NCI-H2227 treated with DMSO at 0.1 percent for 48 hours (cell line): Measurements from ENCODE around the gene PDE6B.
"Not testable (repeated sequence)": the region's sequence is repeated elsewhere in the genome, so short reads cannot be mapped to it uniquely, and the experiment has no call there.

Source experiments
- DNase-seq: peaks from one replicate; lab custom pipeline; 2025; lab: John Stamatoyannopoulos, UW

The PDE6B gene

DNA sequence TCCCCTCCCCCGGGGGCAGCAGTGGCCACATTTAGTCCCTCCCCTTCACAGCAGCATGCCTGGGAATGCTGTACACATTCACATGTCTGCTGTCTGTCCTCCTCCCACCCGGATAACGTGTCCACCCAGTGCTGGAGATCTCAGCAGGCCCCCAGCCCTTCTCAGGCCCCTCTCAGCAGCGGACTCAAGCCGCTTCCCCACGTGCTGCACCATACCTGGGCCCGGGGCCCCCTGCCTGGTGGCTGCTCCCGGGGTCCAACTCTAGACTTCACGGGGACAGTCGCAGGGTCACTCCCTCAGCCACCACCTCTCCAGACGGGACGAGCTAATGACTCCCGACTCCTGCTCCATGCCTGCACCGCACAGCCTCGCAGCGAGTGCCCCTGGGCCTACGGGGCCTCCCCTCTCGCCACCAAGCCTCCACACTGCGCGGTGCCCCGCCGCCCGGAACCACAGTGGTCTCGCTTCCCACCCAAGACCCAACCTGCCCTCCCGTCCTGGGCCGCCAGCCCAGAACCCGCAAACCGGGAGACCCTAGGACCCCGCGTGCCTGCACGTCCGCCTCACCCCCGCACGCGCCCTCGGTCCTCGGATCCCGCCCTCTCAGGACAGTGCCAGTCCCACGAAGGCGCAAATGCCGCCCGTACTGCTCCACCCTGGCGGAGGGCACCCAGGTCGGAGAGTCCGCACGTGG is 79.0 kb downstream of the PDE6B start:
- DNase-seq, result no peak

DNA sequence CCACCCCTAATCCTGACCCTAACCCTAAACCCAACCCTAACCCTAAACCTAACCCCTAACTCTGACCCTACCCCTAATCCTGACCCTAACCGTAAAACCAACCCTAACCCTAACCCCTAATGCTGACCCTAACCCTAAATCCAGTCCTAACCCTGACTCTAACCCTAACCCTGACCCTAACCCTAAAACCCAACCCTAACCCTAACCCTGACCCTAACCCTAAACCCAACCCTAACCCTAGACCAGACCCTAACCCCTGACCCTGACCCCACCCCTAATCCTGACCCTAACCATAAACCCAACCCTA is 79.6 kb downstream of the PDE6B start:
- no peak for DNase-seq

DNA sequence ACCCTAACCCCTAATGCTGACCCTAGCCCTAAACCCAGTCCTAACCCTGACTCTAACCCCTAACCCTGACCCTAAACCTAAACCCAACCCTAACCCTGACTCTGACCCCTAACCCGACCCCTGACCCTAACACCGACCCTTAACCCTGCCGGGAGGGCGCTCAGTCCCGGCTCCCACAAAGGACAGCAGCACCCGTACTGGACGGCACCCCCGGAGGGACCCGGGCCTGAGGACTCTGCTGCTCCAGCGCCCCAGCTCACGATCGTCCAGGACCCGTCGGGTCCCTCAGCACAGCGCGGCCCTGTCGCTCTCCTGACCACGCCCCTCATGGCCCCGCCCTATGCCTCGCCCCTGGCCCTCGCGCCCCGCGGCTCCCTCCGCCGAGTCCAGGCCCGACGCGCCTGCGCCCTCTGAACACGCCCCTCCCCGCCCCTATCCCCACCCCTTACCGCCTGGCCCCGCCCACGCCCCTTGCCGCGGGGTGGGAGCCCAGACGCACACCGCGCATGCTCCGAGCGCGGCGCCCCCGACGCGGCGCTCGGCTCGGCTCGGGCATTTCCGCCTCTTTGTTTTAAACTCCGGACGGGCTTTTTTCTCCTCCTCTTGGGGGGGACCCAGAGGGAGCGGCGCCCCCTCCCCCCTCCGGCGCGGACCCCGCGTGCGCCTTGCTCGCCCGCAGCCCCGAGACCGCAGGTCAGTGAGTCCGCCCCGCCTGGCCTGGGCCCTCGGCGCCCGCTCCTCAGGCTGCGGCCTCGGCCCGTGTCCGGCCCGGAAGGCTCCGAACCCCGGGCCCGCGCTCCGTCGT is 80.1 kb downstream of the PDE6B start, which contains the start of gene PCGF3:
PCGF3 (plus strand) TSS at position 555 of the 805 bp plus-strand sequence. CDS start 27,849 bp downstream, outside the sequence.
- peak; percentile 84 for DNase-seq

DNA sequence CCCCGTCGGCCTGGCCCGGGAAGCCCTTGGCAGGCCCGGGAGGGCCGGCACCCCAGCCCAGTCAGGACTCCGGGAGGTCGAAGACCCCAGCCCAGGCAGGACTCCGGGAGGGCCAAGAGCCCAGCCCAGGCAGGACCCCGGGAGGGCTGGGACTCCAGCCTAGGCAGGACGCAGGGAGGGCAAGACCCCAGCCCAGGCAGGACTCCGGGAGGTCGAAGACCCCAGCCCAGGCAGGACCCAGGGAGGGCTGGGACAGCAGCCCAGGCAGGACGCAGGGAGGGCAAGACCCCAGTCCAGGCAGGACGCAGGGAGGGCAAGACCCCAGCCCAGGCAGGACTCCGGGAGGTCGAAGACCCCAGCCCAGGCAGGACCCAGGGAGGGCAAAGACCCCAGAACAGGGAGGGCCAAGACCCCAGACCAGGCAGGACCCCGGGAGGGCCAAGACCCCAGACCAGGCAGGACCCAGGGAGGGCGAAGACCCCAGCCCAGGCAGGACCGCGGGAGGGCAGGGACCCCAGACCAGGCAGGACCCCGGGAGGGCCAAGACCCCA is 80.8 kb downstream of the PDE6B start:
- not testable (repeated sequence) for DNase-seq

DNA sequence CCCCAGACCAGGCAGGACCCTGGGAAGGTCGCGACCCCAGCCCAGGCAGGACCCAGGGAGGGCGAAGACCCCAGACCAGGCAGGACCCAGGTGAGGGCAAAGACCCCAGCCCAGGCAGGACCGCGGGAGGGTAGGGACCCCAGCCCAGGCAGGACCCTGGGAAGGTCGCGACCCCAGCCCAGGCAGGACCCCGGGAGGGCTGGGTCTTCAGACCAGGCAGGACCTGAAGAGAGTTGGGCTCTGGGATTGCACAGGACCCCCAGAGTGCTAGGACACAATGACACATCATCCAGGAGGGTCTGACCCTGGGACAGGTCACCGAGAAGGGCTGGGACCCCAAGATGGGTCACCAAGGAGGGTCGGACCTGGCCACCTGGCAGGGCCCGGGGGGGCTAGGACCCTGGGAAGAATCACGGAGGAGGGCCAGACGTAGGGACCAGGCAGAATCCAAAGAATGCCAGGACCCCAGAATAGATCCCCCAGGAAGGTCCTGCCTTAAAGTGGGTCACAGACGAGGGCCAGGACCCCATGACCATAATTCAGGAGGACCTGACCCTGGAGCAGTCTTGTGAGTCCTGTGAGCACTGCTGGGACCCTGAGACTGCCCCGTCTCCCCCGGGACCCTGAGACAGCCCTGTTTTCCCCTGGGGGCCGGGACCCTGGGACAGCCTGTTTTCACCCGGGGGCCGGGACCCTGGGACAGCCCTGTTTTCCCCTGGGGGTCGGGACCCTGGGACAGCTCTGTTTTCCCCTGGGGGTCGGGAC is 81.6 kb downstream of the PDE6B start:
- DNase-seq, result no peak

DNA sequence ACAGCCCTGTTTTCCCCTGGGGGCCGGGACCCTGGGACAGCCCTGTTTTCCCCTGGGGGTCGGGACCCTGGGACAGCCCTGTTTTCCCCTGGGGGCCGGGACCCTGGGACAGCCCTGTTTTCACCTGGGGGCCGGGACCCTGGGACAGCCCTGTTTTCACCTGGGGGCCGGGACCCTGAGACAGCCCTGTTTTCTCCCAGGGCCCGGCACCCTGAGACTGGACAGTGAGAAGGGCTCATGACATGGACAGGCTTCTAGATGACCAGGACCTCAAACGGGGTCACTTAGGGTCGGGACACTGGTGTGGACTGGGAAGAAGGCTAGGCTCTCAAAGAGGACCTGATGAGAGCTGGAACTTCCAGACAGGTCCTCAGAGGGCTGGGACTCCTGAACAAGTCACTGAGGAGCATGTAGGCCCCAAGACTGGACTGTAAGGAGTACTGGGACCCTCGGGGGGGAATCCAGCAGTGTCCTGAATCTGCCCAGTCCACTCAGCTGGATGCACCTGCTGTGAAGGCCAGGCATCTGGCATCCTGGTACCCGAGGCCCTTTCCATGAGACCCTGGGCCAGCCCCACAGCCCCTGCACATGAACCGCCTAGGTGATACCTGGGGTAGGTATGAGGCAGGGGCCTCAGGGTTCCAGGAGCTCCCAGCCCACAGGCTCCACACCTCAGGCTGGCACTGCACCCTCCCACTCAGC is 82.7 kb downstream of the PDE6B start:
- DNase-seq, result no peak

DNA sequence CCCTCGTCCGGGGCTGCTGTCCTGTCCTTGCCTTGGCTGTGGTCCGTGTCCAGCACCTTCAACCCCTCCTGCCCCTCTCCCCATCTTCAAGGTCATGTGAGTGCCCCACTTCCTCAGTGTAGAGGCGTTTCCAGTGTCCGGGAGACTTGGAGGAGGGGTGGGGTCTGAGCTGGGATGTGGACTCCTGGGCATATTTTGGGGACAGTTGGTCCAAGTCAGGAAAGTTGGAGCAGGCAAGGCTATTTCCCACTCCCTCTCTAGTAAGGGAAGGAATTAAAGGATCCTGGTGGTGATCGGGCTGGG is 83.2 kb downstream of the PDE6B start:
- no peak for DNase-seq

DNA sequence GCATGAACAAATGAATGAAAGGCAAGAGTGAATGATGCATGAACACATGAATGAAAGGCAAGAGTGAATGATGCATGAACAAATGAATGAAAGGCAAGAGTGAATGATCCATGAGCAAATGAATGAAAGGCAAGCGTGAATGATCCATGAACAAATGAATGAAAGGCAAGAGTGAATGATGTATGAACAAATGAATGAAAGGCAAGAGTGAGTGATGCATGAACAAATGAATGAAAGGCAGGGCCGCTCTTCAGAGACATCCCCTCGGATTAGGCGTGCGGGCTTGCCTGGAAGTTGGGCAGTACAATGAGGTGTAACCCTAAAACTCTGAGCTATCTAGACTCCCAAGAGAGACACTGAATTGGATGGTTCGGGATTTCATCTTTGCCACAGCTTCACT is 84.0 kb downstream of the PDE6B start:
- no peak for DNase-seq

DNA sequence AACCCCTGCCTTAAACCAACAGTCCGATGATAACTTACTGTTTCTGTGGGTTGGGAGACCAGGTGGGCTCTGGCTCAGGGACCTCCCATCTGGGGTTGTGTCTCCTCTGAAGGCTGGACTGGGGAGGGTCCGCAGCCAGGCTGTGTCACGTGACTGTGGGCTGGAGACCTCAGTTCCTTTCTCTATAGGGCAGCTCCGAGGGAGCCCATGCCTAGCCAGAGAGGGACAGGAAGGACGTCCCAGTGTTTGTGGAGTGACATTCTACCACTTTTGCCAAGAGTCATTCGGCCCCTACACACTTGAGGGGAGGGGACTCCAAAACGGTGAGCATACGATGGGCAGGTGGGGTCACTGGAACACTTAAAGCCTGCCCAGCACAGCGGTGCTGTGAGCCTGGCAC is 84.7 kb downstream of the PDE6B start:
- no peak for DNase-seq

DNA sequence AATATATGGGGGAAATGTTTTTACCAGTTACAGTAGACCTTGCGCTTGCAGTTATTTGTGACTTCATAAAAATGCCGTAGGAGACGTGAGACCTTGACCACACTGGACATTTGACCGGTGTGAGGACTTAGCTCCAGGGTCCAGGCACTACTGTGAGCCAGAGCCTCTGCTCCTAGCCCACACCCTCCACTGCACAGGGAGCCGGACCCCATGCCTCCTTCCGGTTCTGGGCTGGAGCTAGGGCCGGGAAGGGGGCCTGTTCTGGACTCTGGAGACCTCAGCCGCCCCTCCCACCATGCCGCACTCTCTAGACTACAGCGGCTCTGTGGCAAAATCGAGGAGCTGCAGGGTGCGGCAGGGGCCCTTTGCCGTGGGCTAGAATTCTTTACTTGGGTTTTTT is 85.5 kb downstream of the PDE6B start:
- DNase-seq, result no peak

DNA sequence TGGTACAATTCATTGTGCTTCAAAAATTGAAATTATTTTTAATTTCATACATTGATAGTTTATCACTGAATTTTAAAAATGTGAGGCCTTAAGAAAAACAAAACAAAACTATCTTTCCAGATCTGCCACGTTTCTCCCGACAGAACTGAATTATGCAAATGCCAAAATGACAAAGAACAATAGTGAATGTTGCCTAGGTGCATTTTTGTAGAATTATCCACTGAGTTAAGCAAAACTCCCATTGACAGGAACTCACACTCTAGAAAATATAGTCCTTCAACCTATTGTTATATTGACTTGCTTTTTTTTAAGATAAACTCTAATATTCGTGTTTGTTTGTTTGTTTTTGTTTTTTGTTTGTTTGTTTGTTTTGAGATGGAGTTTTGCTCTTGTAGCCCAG is 86.7 kb downstream of the PDE6B start:
- no peak for DNase-seq

DNA sequence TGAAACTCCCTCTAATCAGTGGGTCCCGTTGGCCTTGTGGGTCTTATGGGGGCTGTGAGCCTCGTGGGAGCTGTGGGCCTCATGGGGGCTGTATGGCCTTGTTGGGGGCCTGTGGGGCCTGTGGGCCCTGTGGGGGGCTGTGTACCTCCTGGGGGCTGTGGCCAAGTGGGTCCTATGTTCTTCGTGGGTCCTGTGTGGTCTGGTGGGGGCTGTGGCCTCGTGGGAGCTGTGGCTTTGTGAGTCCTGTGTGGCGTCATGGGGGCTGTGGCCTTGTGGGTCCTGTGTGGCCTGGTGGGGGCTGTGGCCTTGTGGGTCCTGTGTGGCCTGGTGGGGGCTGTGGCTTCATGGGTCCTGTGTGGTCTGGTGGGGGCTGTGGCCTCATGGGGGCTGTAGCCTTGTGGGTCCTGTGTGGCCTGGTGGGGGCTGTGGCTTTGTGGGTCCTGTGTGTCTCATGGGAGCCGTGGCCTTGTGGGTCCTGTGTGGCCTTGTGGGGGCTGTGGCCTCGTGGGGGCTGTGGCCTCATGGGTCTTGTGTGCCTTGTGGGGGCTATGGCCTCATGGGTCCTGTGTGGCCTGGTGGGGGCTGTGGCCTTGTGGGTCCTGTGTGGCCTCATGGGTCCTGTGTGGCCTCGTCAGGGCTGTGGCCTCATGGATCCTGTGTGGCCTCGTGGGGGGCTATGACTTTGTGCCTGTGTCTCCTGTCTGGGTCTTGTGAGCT is 87.7 kb downstream of the PDE6B start:
- DNase-seq, result no peak

DNA sequence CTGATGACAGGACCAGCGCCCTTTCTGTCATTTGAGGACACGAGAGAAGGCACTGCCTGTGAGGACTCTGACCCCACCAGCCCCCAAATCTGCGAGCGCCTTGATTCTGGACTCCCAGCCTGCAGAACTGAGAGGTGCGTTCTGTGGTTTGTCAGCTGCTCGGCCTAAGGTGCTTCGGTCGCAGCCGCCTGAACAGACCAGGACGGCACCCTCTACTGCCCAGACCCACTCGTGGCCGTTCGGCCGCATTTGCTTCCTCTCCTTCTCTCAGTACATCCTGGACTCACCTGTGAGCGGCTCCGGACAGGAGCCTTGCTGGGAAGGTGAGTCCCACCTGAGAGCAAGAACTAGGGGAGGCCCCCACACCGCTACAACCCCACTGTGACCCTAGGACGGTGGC is 88.7 kb downstream of the PDE6B start:
- DNase-seq, result no peak

DNA sequence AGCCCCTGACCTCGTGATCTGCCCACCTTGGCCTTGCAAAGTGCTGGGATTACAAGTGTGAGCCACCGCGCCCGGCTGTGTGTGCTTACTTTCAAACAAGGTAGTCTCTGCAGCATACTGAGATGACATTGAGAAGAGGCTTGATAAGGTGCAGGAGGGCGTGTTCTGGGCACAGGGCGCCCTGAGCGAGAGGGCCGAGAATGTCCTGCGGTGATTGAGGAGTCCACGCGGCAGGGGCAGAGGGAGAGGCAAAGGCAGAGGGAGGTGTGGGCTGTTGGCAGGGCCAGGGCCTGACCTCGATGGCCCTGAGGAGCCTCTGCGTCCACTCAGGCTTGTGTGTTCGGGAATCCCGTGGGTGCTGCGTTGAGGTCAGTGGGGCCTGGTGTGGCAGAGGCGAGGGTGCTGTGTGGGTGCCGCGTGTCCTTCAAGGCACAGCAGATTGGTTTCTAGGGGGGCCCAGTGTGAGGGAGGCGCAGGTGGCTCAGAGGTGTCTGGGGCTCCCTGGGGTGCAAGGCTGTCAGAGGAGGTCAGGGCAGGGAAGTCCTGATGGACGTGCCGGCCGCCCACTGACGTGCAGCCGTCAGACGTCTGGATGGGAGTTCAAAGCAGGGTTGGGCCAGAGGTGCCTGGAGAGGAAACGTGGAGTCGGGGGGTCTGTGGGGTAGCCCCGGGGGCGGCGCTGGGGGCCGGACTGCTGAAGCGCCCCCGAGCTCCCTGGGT is 92.4 kb downstream of the PDE6B start:
- no peak for DNase-seq

DNA sequence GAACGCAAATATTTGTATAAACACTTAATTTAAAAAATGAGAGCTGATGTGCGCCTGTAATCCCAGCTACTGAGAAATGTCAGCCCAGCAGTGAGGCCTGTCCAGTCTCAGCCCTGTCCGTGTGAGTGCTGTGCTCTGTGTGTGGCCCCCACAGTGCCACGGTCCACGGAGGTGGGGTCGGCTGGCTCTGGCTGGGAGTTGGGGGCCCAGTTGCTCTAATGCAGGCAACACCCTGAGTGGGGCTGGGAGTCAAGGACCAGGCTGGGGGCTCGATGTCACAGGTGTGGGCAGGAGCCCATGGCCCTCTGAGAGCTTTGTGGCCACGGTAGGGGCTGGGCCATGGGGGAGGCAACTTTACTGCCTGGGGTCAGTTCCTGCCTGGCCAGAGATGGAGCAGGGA is 93.1 kb downstream of the PDE6B start:
- DNase-seq, result no peak
